ENCODE results near the gene TRIM42.

TRIM42 gene

GRCh38 chr3:140677764-140678163 is at the start of gene TRIM42:
TRIM42 (plus strand) TSS chr3:140678064; CDS start chr3:140678230, 166 bp downstream.
- no peak for DNase-seq

GRCh38 chr3:140628606-140629005 is 49.3 kb upstream of the TRIM42 start:
- no peak for DNase-seq

GRCh38 chr3:140629357-140630137 is 48.3 kb upstream of the TRIM42 start:
- DNase-seq, result peak; percentile 80

DNA sequence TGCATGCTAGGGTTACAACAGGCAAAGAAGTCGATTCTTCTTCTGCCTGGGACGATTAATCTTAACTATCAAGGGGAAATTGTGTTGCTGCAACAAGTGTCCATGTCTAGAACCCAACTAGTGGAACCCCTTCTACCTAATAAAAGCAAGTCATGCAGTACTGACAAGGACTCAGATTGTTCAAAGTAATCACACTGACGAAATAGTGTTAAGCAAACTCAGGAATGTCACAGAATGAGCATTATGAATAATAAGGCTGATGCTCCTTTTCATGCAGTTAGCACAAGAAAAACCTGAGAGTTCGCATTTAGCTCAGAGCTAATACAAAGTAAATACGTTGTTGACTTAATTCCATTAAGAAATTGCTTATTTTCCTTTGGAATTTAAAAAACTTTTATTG is 47.5 kb upstream of the TRIM42 start:
- DNase-seq, result no peak

GRCh38 chr3:140630866-140631265 is 47.0 kb upstream of the TRIM42 start:
- peak; percentile 37 for DNase-seq

GRCh38 chr3:140635276-140635675 is 42.6 kb upstream of the TRIM42 start:
- DNase-seq, result no peak

DNA sequence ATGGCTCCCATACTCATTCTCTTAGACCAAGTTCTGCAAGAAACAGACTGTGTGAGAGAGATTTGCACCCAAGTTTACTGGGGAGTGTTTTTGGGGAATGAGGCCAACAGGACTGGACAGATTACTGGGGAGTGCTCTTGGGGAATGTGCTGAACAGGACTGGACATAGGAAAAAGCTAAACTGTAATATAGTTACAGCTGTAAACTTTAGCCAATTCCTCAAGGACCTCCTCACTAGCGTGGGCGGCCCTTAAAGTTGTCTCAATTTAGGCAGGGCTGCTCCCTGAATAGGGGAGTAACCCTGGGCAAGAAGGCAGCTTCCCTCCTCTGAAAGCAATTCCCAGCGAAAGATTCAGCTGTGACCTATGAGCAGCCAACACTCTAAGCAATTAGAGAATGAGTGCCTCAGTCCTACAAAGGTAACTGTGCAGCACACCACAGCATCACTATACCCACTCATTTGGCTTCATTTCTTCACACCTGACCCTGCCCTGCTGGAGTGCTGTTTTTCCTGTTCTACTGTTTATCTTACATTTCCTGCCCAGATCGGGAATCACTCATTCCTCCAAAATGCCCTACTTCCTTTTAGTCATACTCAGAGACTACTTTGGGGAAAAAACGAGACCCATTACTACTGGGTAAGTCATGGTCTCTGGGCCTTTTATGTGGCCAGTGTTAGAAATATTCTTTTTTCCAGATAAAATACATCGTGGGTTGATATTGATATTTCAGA is 41.3 kb upstream of the TRIM42 start:
- DNase-seq, result peak; percentile 7

DNA sequence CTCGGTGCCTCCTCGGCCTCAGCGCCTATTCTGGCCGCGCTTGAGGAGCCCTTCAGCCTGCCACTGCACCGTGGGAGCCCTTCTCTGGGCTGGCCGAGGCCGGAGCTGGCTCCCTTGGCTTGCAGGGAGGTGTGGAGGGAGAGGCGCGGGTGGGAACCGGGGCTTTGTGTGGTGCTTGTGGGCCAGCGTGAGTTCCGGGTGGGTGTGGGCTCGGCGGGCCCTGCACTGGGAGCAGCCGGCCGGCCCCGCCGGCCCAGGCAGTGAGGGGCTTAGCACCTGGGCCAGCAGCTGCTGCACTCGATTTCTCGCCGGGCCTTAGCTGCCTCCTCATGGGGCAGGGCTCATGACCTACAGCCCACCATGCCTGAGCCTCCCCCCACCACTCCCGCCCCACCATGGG is 26.6 kb upstream of the TRIM42 start:
- no peak for DNase-seq

- DNase-seq, result no peak
Observed at GRCh38 chr3:140655678-140656077, 22.2 kb upstream of the TRIM42 start.

- DNase-seq, result no peak
Observed at GRCh38 chr3:140664111-140664510, 13.8 kb upstream of the TRIM42 start.

DNA sequence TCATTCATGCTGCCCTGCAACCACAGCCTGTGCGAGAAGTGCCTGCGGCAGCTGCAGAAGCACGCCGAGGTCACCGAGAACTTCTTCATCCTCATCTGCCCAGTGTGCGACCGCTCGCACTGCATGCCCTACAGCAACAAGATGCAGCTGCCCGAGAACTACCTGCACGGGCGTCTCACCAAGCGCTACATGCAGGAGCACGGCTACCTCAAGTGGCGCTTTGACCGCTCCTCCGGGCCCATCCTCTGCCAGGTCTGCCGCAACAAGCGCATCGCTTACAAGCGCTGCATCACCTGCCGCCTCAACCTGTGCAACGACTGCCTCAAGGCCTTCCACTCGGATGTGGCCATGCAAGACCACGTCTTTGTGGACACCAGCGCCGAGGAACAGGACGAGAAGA is 4.7 kb downstream of the TRIM42 start:
- no peak for DNase-seq

GRCh38 chr3:140686128-140686527 is 8.3 kb downstream of the TRIM42 start:
- DNase-seq, result no peak

DNA sequence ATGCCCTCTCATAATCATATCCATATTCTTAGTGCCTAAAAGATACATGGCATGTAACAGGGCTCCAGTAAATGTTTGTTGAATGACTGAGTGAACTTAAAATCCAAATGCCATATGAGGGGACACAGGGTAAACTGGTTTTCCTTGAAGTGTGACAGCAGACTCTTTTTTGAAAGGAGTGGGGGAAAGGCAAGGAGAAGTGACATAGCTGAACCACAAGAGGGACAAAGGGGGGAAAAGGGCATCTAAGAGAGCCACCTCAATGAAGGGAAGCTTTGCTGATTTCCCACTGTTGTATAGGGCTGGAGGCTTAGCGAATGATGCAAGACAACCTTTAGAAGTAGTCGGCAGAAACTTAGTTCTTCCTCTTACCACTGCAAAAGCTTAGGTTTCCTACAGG is 9.1 kb downstream of the TRIM42 start:
- DNase-seq, result no peak

- DNase-seq, result no peak
Observed at GRCh38 chr3:140695361-140696061, 17.6 kb downstream of the TRIM42 start.

DNA sequence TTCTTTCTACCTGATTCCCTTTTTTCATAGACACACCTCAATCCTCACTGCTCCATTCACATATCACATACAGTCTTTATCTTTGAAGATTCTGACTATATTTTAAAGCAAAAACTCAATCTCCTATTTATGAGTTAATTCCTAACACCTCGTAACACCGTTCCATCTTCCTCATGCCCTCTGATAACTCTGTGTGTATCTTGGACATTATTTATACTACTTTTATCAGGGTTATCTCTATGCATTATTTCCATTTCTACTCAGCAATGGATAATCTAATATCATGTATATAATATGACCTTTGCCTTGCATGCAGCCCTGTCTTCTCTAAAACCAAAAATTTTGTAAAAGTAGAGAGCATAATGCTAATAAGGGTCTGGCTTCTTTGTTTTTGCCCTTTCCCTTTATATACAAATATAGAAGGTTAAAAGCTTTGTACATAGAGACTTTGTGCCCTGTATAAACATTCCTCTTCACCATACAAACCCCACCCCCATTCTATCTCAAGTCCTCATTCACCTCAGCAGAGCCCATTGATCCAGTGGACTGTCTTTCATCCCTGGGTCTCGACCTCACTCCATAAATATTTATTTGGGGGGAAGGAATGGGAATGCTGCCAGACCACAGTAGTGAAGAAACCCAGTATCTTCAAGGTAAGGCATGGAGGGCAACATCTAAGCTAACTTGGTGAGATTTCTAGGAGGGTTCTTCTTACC is 21.8 kb downstream of the TRIM42 start:
- no peak for DNase-seq

- no peak for DNase-seq
Observed at GRCh38 chr3:140702281-140702680, 24.4 kb downstream of the TRIM42 start.

- no peak for DNase-seq
Observed at GRCh38 chr3:140703496-140703895, 25.6 kb downstream of the TRIM42 start.

DNA sequence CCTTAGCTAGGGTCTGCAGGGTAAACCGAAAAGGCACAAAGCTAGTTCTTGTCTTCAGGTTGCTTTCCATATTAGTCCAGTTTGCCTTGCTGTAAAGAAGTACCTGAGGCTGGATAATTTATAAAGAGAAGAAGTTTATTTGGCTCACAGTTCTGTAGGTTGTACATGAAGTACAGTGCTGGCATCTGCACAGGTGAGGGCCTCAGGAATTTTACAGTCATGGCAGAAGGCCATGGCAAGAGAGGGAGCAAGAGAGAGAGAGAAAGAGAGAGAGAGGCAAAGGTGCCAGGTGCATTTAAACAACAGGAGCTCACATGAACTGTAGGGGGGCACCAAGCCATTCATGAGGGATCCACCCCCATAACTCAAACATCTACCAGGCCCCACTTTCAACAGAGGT is 26.9 kb downstream of the TRIM42 start:
- DNase-seq, result no peak

DNA sequence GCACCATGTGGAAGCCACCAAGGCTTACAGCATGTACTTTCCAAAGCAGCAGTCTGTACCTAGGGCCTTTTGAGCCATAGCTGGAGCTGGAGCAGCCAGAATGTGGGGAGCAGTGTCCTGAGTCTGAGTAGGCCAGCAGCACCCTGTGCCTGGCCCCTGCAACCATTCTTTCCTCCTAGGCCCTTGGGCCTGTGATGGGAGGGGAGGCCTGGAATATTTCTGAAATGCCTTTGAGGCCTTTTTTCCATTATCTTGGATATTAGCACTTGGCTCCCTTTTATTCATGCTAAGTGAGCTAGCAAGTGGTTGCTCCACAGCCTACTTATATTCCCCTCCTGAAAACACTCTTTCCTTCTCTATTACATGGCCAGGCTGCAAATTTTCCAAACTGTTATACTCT is 28.1 kb downstream of the TRIM42 start:
- no peak for DNase-seq

DNA sequence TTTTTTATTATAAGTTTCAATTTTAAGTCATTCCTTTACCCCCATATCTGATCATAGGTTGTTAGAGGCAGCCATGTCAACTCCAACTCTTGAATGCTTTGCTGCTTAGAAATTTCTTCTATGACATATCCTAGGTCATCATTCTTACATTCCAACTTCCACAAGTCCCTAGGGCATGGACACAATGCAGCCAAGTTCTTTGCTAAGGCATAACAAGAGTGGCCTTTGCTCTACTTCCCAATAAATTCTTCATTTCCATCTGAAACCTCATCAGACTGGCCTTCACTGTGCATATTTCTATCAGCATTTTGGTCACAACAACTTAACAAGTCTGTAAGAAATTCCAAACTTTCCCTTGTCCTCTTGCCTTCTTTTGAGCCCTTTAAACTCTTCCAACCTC is 28.5 kb downstream of the TRIM42 start:
- no peak for DNase-seq

DNA sequence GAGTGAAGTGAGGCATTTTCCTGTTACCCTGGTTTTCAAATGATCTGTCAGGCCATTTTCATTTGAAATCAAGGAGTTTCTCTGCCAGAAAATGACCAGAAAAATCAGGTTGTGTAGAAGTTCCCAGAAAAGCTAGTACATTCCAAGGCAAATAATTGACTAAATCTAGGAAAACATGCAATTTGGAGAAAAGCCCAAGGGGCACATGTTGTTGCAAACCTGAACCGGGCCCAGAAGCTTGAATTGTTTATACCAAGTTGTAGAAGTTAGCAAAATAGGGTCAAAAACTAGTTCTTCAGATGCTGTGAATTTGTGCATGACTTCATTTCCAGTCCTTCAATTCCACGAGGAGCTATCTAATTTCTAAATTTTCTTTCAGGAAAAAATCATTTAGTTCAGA is 31.0 kb downstream of the TRIM42 start:
- no peak for DNase-seq

- DNase-seq, result no peak
Observed at GRCh38 chr3:140709751-140710150, 31.9 kb downstream of the TRIM42 start.

DNA sequence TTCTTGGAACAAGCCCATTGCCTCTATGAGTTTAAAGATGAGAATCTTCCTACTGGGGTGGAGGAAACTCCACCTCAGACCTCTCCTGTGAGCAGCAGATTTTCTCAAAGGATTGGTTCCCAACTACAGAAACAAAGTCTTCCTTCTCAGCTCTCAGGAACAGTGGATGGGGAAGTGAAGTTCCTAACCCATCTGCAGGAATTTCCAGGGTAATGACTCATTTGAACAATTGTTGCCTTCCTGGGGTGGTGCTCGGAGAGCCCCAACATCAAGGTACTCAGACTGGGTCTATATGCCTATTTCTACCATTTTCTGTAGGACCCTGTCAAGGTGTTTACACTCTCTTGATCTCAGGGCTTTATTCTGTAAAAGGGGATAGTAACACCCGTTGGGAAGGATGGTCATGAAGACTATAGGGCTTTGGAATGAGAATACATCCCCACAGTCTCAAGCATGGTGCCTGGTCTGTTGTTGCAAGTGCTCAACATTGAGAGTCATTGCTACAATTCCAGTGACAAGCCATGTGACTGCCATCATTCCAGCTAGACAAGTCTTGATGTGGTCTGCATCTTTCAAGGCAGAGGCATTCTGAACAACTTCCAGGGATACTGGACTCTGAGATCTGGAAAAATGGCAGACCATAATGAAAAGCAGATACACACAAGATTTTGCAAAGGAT is 33.0 kb downstream of the TRIM42 start:
- no peak for DNase-seq

Measured in NCI-H226 (cell line).